Adipose tissue (tissue), 3 donors: Measurements from ENCODE around the gene FHL2. TPM values are rescaled to one million over a fixed set of nuclear protein-coding genes. Genes with fewer than 3 reads are reported as not detected.

ENCODE experiments used
- H3K27ac ChIP-seq: one replicate; pipeline ENCODE4 v1.5.1; 2013; ENCODE audit warnings: low read depth, low read length
- WGBS, 3 donors: extraction: QIAGEN DNeasy Blood & Tissue Kit; methylation state at CpG; one replicate each; pipeline ENCODE4 v1.1.7; 2013; 5-methylcytosine and 5-hydroxymethylcytosine counted together
- polyA plus RNA-seq, 3 donors: library from polyadenylated mRNA; stranded (reverse); fragments of 200-250 nt; gene quantifications; one replicate each; pipeline ENCODE4 v1.2.3, GENCODE V29; 2013
- donor health status: healthy with polysubstance abuse.
- donor health status: Bipolar disorder and iron deficiency.
- donor health status: healthy.

The FHL2 gene
- polyA plus RNA-seq, 3 donors, result 2.5 to 26.7 (median 19.6) TPM

GRCh38 chr2:105385731-105386540 lies 12.9 kb downstream of the FHL2 start:
- WGBS, 3 donors, result 84 to 91% (median 90%) methylated on average over 20 of the region's 20 CpGs
- H3K27ac ChIP-seq, result no peak overlapping the region

- WGBS, 3 donors, result 77 to 90% (median 86%) methylated on average over 5 of the region's 5 CpGs
Measured at GRCh38 chr2:105384861-105385260, 14.0 kb downstream of the FHL2 start.

GRCh38 chr2:105384216-105384615 lies 14.6 kb downstream of the FHL2 start:
- H3K27ac ChIP-seq, result no peak overlapping the region
- 70 to 76% (median 73%) methylated on average over 7 of the region's 7 CpGs for WGBS, 3 donors

More at GRCh38 chr2:105384861-105385260, 14.0 kb downstream of the FHL2 start:
- no peak overlapping the region for H3K27ac ChIP-seq

GRCh38 chr2:105383432-105384166 lies 15.3 kb downstream of the FHL2 start:
- 58 to 73% (median 65%) methylated on average over 8 of the region's 8 CpGs for WGBS, 3 donors
- no peak overlapping the region for H3K27ac ChIP-seq

GRCh38 chr2:105382177-105382576 lies 16.7 kb downstream of the FHL2 start:
- WGBS, 3 donors, result 82 to 95% (median 94%) methylated on average over 5 of the region's 5 CpGs
- no peak overlapping the region for H3K27ac ChIP-seq

GRCh38 chr2:105381101-105381668 lies 17.7 kb downstream of the FHL2 start:
- 75 to 94% (median 87%) methylated on average over 14 of the region's 14 CpGs for WGBS, 3 donors
- no peak overlapping the region for H3K27ac ChIP-seq

- WGBS, 3 donors, result 41 to 57% (median 55%) methylated on average over 9 of the region's 9 CpGs
- no peak overlapping the region for H3K27ac ChIP-seq
Measured at GRCh38 chr2:105380432-105381100, 18.3 kb downstream of the FHL2 start.

- 61 to 76% (median 65%) methylated on average over 7 of the region's 7 CpGs for WGBS, 3 donors
- H3K27ac ChIP-seq, result no peak overlapping the region
Measured at GRCh38 chr2:105379741-105380186, 19.1 kb downstream of the FHL2 start.

GRCh38 chr2:105378921-105379383 lies 19.9 kb downstream of the FHL2 start:
- 85 to 92% (median 89%) methylated on average over 4 of the region's 4 CpGs for WGBS, 3 donors

GRCh38 chr2:105378276-105378840 lies 20.5 kb downstream of the FHL2 start:
- 86 to 87% (median 86%) methylated on average over 12 of the region's 12 CpGs for WGBS, 3 donors
- no peak overlapping the region for H3K27ac ChIP-seq

More at GRCh38 chr2:105378921-105379383, 19.9 kb downstream of the FHL2 start:
- H3K27ac ChIP-seq, result no peak overlapping the region

- no peak overlapping the region for H3K27ac ChIP-seq
- 74 to 83% (median 75%) methylated on average over 3 of the region's 3 CpGs for WGBS, 3 donors
Measured at GRCh38 chr2:105377871-105378270, 21.0 kb downstream of the FHL2 start.

GRCh38 chr2:105376789-105377240 lies 22.0 kb downstream of the FHL2 start:
- no peak overlapping the region for H3K27ac ChIP-seq
- 83 to 86% (median 84%) methylated on average over 5 of the region's 5 CpGs for WGBS, 3 donors

GRCh38 chr2:105376010-105376409 lies 22.8 kb downstream of the FHL2 start:
- 75 to 93% (median 90%) methylated on average over 11 of the region's 11 CpGs for WGBS, 3 donors
- no peak overlapping the region for H3K27ac ChIP-seq

GRCh38 chr2:105375001-105375561 lies 23.8 kb downstream of the FHL2 start:
- WGBS, 3 donors, result 66 to 79% (median 72%) methylated on average over 15 of the region's 15 CpGs
- no peak overlapping the region for H3K27ac ChIP-seq

GRCh38 chr2:105373895-105374401 lies 24.9 kb downstream of the FHL2 start:
- 81 to 91% (median 84%) methylated on average over 9 of the region's 9 CpGs for WGBS, 3 donors
- no peak overlapping the region for H3K27ac ChIP-seq

- WGBS, 3 donors, result 49 to 74% (median 66%) methylated on average over 9 of the region's 9 CpGs
- no peak overlapping the region for H3K27ac ChIP-seq
Measured at GRCh38 chr2:105373344-105373781, 25.5 kb downstream of the FHL2 start.

GRCh38 chr2:105371810-105372209 lies 27.0 kb downstream of the FHL2 start:
- H3K27ac ChIP-seq, result no peak overlapping the region
- WGBS, 3 donors, result 67 to 87% (median 72%) methylated on average over 4 of the region's 4 CpGs
